Activated T-cell treated with anti-CD3 and anti-CD28 coated beads, Interleukin-2, amount 50 U/mL, for 24 hours (primary cell): ENCODE results near the gene LYSMD3.
"Not testable (repeated sequence)": the region's sequence is repeated elsewhere in the genome, so short reads cannot be mapped to it uniquely, and the experiment has no call there.

Experiments used
- DNase-seq: peaks from one replicate; pipeline ENCODE4 v3.0.0-alpha.2; 2020
- H3K27ac Mint-ChIP-seq: 2 replicates; pipeline ENCODE4 v1.8.0; 2020; ENCODE audit warnings: mild to moderate bottlenecking, mixed read lengths
- H3K27me3 Mint-ChIP-seq: 2 replicates; pipeline ENCODE4 v1.8.0; 2020; ENCODE audit warnings: mixed read lengths
- H3K36me3 Mint-ChIP-seq: 2 replicates; pipeline ENCODE4 v1.8.0; 2020; ENCODE audit warnings: low read depth, mixed read lengths
- H3K4me1 Mint-ChIP-seq: 2 replicates; pipeline ENCODE4 v1.8.0; 2020; ENCODE audit warnings: low read depth, mixed read lengths
- H3K4me3 Mint-ChIP-seq: 2 replicates; pipeline ENCODE4 v1.8.0; 2020; ENCODE audit warnings: mild to moderate bottlenecking, moderate library complexity, mixed read lengths
- H3K9me3 Mint-ChIP-seq: 2 replicates; pipeline ENCODE4 v1.8.0; 2020; ENCODE audit warnings: mixed read lengths

LYSMD3 gene

GRCh38 chr5:90529194-90529938, at the start of gene LYSMD3:
LYSMD3 (minus strand) TSS chr5:90529584; CDS start chr5:90525289, 4,295 bp downstream.
- DNase-seq: peak; percentile 97
- H3K4me3 Mint-ChIP-seq: peak within 1 kb of the TSS; percentile 95
- H3K27ac Mint-ChIP-seq: peak within 1 kb of the TSS; percentile 97
- H3K9me3 Mint-ChIP-seq: no peaks in the 10 kb centered on the region
- peaks cover 32% of the 10 kb centered on the region for H3K36me3 Mint-ChIP-seq
- peaks cover 13% of the 10 kb centered on the region for H3K27me3 Mint-ChIP-seq
- H3K4me1 Mint-ChIP-seq: peaks cover 33% of the 10 kb centered on the region

- Mint-ChIP-seq H3K27me3 (peaks cover 45% of the 10 kb centered on the region), H3K9me3 (peaks cover 12% of the 10 kb centered on the region)
- DNase-seq, H3K27ac Mint-ChIP-seq, H3K36me3 Mint-ChIP-seq, H3K4me3 Mint-ChIP-seq, H3K4me1 Mint-ChIP-seq: not testable (repeated sequence)
These were observed 47.2 kb upstream of the LYSMD3 start for GRCh38 chr5:90576566-90576965.

GRCh38 chr5:90575712-90576111, 46.3 kb upstream of the LYSMD3 start:
- Mint-ChIP-seq H3K9me3 (peaks cover 12% of the 10 kb centered on the region), H3K4me1 (no peaks in the 10 kb centered on the region), H3K36me3 (no peaks in the 10 kb centered on the region), H3K27me3 (peaks cover 50% of the 10 kb centered on the region), H3K27ac (no peak overlapping the region), H3K4me3 (no peak overlapping the region)
- DNase-seq: no peak

- no peak overlapping the region for H3K4me3 Mint-ChIP-seq
- no peak for DNase-seq
- H3K9me3 Mint-ChIP-seq: no peaks in the 10 kb centered on the region
- H3K27me3 Mint-ChIP-seq: peaks cover 41% of the 10 kb centered on the region
- no peak overlapping the region for H3K27ac Mint-ChIP-seq
- H3K4me1 Mint-ChIP-seq: no peaks in the 10 kb centered on the region
- no peaks in the 10 kb centered on the region for H3K36me3 Mint-ChIP-seq
These were observed 41.9 kb upstream of the LYSMD3 start for GRCh38 chr5:90571147-90571773.

- Mint-ChIP-seq H3K27me3 (peaks cover 45% of the 10 kb centered on the region), H3K36me3 (no peaks in the 10 kb centered on the region), H3K4me1 (no peaks in the 10 kb centered on the region), H3K27ac (no peak overlapping the region), H3K9me3 (no peaks in the 10 kb centered on the region), H3K4me3 (no peak overlapping the region)
- no peak for DNase-seq
These were observed 40.6 kb upstream of the LYSMD3 start for GRCh38 chr5:90570034-90570433.

- Mint-ChIP-seq H3K27me3 (peaks cover 45% of the 10 kb centered on the region), H3K36me3 (no peaks in the 10 kb centered on the region), H3K4me3 (no peak overlapping the region), H3K4me1 (no peaks in the 10 kb centered on the region), H3K27ac (no peak overlapping the region), H3K9me3 (no peaks in the 10 kb centered on the region)
- DNase-seq: no peak
These were observed 39.7 kb upstream of the LYSMD3 start for GRCh38 chr5:90569084-90569483.

GRCh38 chr5:90565491-90565890, 36.1 kb upstream of the LYSMD3 start:
- DNase-seq: no peak
- Mint-ChIP-seq H3K4me1 (no peaks in the 10 kb centered on the region), H3K4me3 (no peak overlapping the region), H3K36me3 (no peaks in the 10 kb centered on the region), H3K9me3 (no peaks in the 10 kb centered on the region), H3K27me3 (peaks cover 44% of the 10 kb centered on the region), H3K27ac (no peak overlapping the region)

GRCh38 chr5:90563108-90563507, 33.7 kb upstream of the LYSMD3 start:
- H3K4me1 Mint-ChIP-seq: peaks cover 7% of the 10 kb centered on the region
- H3K27ac Mint-ChIP-seq: no peak overlapping the region
- H3K9me3 Mint-ChIP-seq: no peaks in the 10 kb centered on the region
- DNase-seq: no peak
- peaks cover 55% of the 10 kb centered on the region for H3K27me3 Mint-ChIP-seq
- H3K4me3 Mint-ChIP-seq: no peak overlapping the region
- H3K36me3 Mint-ChIP-seq: no peaks in the 10 kb centered on the region

- peaks cover 56% of the 10 kb centered on the region for H3K27me3 Mint-ChIP-seq
- no peaks in the 10 kb centered on the region for H3K9me3 Mint-ChIP-seq
- H3K27ac Mint-ChIP-seq: no peak overlapping the region
These were observed 33.0 kb upstream of the LYSMD3 start for GRCh38 chr5:90562341-90562740.

GRCh38 chr5:90561766-90562165, 32.4 kb upstream of the LYSMD3 start:
- no peaks in the 10 kb centered on the region for H3K9me3 Mint-ChIP-seq
- no peak overlapping the region for H3K27ac Mint-ChIP-seq
- H3K4me3 Mint-ChIP-seq: no peak overlapping the region
- peaks cover 9% of the 10 kb centered on the region for H3K4me1 Mint-ChIP-seq
- no peak for DNase-seq
- H3K36me3 Mint-ChIP-seq: no peaks in the 10 kb centered on the region
- H3K27me3 Mint-ChIP-seq: peaks cover 62% of the 10 kb centered on the region

More at GRCh38 chr5:90562341-90562740, 33.0 kb upstream of the LYSMD3 start:
- Mint-ChIP-seq H3K4me1 (peaks cover 9% of the 10 kb centered on the region), H3K36me3 (no peaks in the 10 kb centered on the region), H3K4me3 (no peak overlapping the region)
- DNase-seq: no peak

GRCh38 chr5:90560771-90561170, 31.4 kb upstream of the LYSMD3 start:
- Mint-ChIP-seq H3K27me3 (peaks cover 72% of the 10 kb centered on the region), H3K4me1 (peaks cover 9% of the 10 kb centered on the region), H3K9me3 (no peaks in the 10 kb centered on the region), H3K27ac (no peak overlapping the region), H3K4me3 (no peak overlapping the region), H3K36me3 (no peaks in the 10 kb centered on the region)
- no peak for DNase-seq

GRCh38 chr5:90558344-90559192, 29.2 kb upstream of the LYSMD3 start, which contains the start of gene ADGRV1:
ADGRV1 (plus strand) TSS chr5:90558797; CDS start chr5:90558896, 99 bp downstream.
- no peaks in the 10 kb centered on the region for H3K36me3 Mint-ChIP-seq
- peaks cover 9% of the 10 kb centered on the region for H3K4me1 Mint-ChIP-seq
- H3K27ac Mint-ChIP-seq: no peak within 1 kb of the TSS
- H3K27me3 Mint-ChIP-seq: peaks cover 75% of the 10 kb centered on the region
- H3K9me3 Mint-ChIP-seq: no peaks in the 10 kb centered on the region
- H3K4me3 Mint-ChIP-seq: peak within 1 kb of the TSS; percentile 59
- no peak for DNase-seq

GRCh38 chr5:90557871-90558270, 28.5 kb upstream of the LYSMD3 start:
- Mint-ChIP-seq H3K9me3 (no peaks in the 10 kb centered on the region), H3K27me3 (peaks cover 78% of the 10 kb centered on the region), H3K36me3 (no peaks in the 10 kb centered on the region), H3K4me3 (no peak overlapping the region), H3K27ac (no peak overlapping the region), H3K4me1 (peaks cover 9% of the 10 kb centered on the region)
- no peak for DNase-seq

- no peak for DNase-seq
- H3K9me3 Mint-ChIP-seq: no peaks in the 10 kb centered on the region
- peaks cover 81% of the 10 kb centered on the region for H3K27me3 Mint-ChIP-seq
- H3K27ac Mint-ChIP-seq: no peak overlapping the region
- peaks cover 9% of the 10 kb centered on the region for H3K4me1 Mint-ChIP-seq
- no peak overlapping the region for H3K4me3 Mint-ChIP-seq
- H3K36me3 Mint-ChIP-seq: no peaks in the 10 kb centered on the region
These were observed 28.0 kb upstream of the LYSMD3 start for GRCh38 chr5:90557391-90557790.
